ENCODE measurements around the gene ZNF592.

The ZNF592 gene

GRCh38 chr15:84811828-84812227 is 63.4 kb downstream of the ZNF592 start:
- DNase-seq (ENCODE audit: low spot score): no peak

- no peak for DNase-seq (ENCODE audit: low spot score)
These were observed 64.5 kb downstream of the ZNF592 start for GRCh38 chr15:84812842-84813241.

GRCh38 chr15:84813435-84813834 is 65.0 kb downstream of the ZNF592 start:
- DNase-seq (ENCODE audit: low spot score): no peak

- DNase-seq (ENCODE audit: low spot score): no peak
These were observed 65.5 kb downstream of the ZNF592 start for GRCh38 chr15:84813931-84814330.

- no peak for DNase-seq (ENCODE audit: low spot score)
These were observed 66.5 kb downstream of the ZNF592 start for GRCh38 chr15:84814916-84815315.

GRCh38 chr15:84816694-84817465 is 68.5 kb downstream of the ZNF592 start, which contains the start of gene ALPK3:
Gene ALPK3, plus strand, starts transcription at chr15:84817356. Its CDS starts 97 bp downstream, at chr15:84817453.
- no peak for DNase-seq (ENCODE audit: low spot score)

GRCh38 chr15:84817466-84818081 is 69.2 kb downstream of the ZNF592 start:
- no peak for DNase-seq (ENCODE audit: low spot score)

GRCh38 chr15:84818261-84819131 is 70.1 kb downstream of the ZNF592 start:
- no peak for DNase-seq (ENCODE audit: low spot score)

GRCh38 chr15:84819291-84819768 is 70.9 kb downstream of the ZNF592 start:
- DNase-seq (ENCODE audit: low spot score): peak; percentile 61

- no peak for DNase-seq (ENCODE audit: low spot score)
These were observed 71.4 kb downstream of the ZNF592 start for GRCh38 chr15:84819791-84820190.

GRCh38 chr15:84821501-84822021 is 73.2 kb downstream of the ZNF592 start:
- DNase-seq (ENCODE audit: low spot score): no peak

GRCh38 chr15:84822653-84823281 is 74.4 kb downstream of the ZNF592 start:
- DNase-seq (ENCODE audit: low spot score): no peak

GRCh38 chr15:84823282-84823878 is 75.0 kb downstream of the ZNF592 start:
- DNase-seq (ENCODE audit: low spot score): no peak

GRCh38 chr15:84824260-84825007 is 76.0 kb downstream of the ZNF592 start:
- no peak for DNase-seq (ENCODE audit: low spot score)

- DNase-seq (ENCODE audit: low spot score): peak; percentile 89
These were observed 78.0 kb downstream of the ZNF592 start for GRCh38 chr15:84826369-84826823.

GRCh38 chr15:84827246-84827645 is 78.9 kb downstream of the ZNF592 start:
- DNase-seq (ENCODE audit: low spot score): no peak

- DNase-seq (ENCODE audit: low spot score): no peak
These were observed 79.9 kb downstream of the ZNF592 start for GRCh38 chr15:84828086-84828908.

- no peak for DNase-seq (ENCODE audit: low spot score)
These were observed 81.0 kb downstream of the ZNF592 start for GRCh38 chr15:84829428-84829827.

- DNase-seq (ENCODE audit: low spot score): no peak
These were observed 81.6 kb downstream of the ZNF592 start for GRCh38 chr15:84830036-84830435.

GRCh38 chr15:84831028-84831427 is 82.6 kb downstream of the ZNF592 start:
- no peak for DNase-seq (ENCODE audit: low spot score)
